LoVo (cell line): ENCODE data around the gene CCND3.
"Not testable (repeated sequence)": the region's sequence is repeated elsewhere in the genome, so short reads cannot be mapped to it uniquely, and the experiment has no call there.

Experiments
- DNase-seq: peaks from one replicate; pipeline ENCODE4 v3.0.0-alpha.2; 2016; ENCODE audit warnings: low spot score

CCND3 gene

DNA sequence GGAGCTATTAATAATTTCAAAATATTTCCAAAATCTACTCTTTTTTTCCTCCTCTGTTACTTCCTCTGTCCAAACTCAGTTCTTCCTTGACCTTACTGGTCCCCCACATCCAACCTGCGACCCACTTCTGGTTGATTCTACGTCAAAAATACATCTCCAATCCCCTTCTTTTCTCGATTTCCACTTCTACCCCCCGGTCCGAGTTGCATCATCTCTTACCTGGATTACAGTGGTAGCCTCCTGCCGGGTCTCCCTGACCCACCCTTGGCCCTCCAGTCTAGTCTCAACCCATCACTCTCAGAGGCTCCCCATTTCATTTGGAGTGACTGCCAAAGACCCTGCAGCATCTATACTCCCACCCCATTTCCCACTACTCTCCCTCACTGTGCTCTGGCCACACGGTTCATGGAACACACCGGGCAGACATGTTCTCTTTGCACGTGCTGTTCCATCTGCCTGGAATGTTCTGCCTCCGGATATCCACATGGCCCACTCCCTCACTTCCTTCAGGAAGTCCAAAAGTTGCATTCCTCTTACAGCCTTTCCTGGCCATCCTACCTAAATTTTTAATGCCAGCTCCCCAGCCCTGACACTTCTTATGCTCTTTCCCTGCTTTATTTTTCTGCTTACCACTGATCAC, 6.1 kb upstream of the CCND3 start:
- DNase-seq = no peak

DNA sequence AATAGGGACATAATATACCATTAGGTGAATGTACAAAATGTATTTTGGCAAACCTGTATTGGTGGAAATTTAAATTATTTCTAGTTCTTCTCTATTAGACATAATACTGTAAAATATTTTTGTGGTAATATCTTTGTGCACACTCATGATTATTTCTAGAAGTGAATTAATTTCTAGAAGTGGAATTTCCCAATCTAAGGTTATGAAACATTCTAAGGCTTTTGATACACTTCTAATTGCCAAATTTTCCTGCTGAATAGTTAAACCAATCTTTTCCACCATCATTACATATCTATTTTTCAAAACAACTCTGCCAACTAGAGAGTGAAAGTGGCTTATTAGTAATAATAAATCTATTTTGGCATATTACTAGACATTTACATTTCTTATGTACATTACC, 1.8 kb upstream of the CCND3 start:
- no peak for DNase-seq

- DNase-seq = not testable (repeated sequence)
These were observed 1.3 kb upstream of the CCND3 start for GRCh38 chr6:41942882-41943281.

DNA sequence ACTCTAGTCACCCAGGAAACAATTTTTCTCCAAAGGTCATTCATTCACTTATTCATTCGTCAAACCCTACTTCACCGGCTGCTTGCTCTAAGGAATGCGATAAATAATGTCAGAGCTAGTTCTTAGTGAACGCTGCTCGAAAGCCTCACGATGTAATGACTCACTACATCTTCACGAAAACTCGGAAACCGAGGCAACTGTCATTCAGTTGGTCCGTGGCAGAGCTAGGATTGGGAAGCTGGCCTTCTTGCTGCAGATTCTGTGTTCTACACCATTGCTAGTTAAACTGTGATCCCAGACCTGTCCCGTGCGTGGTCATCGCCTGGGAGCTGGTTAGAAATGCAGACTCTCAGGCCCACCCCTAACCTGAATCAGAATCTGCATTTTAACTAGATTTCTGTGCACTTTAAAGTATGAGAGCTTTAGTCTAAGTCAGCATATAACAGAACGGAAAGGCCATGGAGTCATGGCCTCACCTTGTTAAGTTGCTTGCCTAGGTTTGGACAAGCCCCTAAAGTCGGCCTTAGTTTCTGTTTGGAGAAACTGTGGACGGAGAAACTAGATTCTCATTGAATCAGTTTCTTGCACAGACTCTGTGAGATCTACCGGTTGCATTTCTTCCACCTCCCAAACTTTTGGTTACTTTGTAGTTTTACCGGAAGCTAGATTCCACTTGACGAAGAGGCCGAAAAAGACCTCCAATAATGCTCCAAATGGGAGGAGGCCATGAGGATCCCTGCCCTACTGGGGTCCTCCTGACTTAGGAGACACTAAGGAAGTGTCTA, 651 bp upstream of the CCND3 start:
- no peak for DNase-seq

- no peak for DNase-seq
These were observed 789 bp downstream of the CCND3 start for GRCh38 chr6:41940759-41941279.

DNA sequence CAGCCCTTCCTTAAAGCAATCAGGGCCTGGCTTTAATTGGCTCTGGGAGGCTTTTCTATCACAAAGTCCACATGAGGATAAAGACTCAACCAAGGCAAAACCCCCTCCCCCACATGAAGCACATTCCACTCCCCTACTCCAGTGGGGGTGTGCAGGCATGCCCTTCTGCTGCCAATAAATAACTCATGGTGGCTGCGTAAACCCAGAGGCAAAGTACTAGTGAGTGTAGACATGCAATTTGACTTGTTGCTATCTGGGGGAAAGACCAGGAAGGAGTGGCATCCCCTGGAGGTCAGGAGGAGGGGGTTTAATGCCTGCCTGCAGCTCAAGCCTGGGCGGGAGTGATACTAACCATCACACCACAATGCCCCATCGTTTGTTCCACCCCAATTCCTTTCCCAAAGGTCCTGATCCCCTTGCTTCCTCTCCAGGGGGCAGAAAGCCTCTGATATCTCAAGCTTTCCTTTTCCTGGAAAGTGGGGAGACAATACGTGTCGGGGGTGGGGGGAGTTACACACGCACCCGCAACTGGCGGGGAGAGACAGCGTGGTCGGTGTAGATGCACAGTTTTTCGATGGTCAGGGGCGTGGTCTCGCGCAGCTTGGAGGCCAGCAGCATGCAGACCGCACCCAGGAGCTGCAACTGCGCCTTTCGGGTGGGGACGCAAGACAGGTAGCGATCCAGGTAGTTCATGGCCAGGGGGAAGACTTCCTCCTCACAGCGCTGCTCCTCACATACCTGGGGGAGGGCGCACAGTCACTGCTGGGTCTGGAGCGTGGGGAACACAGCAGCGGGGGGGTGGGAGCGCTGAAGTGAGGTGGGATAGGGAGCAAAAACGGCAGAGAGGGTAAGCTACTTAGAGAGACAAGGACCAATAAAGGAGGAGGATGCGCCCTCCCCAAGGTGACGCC, 1.5 kb downstream of the CCND3 start:
- DNase-seq = no peak

- DNase-seq = no peak
These were observed 2.3 kb downstream of the CCND3 start for GRCh38 chr6:41939176-41939847.

GRCh38 chr6:41938590-41939175, 2.9 kb downstream of the CCND3 start:
- DNase-seq = no peak

- DNase-seq = no peak
These were observed 3.6 kb downstream of the CCND3 start for GRCh38 chr6:41937861-41938574.

GRCh38 chr6:41937472-41937860, 4.1 kb downstream of the CCND3 start:
- no peak for DNase-seq

- peak; percentile 65 for DNase-seq
These were observed 5.4 kb downstream of the CCND3 start for GRCh38 chr6:41936073-41936837.

- no peak for DNase-seq
These were observed 5.9 kb downstream of the CCND3 start for GRCh38 chr6:41935685-41936072.

- DNase-seq = no peak
These were observed 6.4 kb downstream of the CCND3 start for GRCh38 chr6:41935193-41935574.

DNA sequence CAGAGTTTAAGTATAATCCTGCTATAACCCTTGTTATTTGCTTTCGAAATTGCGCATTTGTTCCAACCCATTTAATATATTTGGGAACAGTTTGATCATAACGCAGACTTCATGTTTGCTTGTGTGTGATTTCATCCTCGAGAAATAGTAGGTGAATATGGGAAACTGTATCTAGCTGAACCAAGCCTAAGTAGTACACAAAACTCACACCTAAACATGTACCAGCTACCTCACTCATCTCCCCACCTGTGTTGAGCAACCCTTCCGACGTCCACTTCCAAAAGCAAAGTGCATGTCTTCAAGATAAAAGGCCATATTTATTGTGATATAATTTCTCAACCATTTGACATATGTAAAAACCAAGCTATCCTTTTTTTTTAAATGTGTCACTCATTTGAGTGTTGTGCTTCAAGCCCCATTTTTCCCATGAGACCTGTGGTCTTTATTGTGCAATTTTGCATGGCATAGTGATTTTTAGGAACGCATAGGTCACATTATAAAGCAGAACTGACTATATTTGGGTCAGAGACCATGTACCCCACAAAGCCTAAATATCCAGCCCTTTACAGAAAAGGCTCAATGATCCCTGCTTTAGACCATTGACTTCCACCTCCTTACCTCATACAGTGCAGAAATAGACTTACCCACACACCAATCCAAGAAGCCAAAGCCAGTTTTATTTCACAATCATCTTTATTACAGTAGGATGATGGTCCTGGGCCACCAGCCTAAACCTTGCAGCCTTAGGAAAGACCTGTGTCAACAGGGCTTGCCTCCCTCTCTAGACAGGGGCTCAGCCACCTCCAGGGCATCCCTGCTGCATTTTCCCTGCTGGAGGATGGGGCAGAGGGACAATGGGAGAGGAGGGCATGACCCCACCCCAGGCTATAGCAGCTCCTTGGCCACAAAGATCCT, 7.1 kb downstream of the CCND3 start:
- DNase-seq = no peak

DNA sequence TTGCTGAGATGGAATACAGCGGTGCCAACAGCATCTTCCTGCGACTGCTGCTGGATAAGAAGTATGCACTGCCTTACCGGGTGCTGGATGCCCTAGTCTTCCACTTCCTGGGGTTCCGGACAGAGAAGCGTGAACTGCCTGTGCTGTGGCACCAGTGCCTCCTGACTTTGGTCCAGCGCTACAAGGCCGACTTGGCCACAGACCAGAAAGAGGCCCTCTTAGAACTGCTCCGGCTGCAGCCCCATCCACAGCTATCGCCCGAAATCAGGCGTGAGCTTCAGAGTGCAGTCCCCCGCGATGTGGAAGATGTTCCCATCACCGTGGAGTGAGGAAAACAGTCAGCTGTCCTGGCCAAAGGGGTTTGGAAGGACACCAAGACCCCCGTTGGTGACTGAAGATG, 9.2 kb downstream of the CCND3 start:
- DNase-seq = no peak

DNA sequence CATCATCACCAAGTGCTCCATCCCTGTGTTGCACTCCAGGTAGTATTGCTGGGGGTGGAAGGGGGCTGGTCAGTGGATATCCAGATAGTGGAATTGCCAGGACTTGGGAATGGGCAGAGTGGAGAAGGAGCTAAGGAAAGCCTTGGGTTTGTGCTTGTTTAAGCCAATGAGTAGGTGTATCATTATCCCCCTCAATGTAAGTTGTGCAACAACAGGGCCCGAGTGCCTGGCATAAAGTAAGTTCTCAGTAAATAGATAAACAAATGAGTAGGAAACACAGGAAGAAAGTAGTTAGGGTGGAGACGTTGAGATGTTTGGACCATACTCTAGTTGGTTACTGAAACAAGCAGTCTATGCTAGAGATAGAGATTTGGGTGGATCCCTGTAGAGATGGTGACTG, 9.8 kb downstream of the CCND3 start:
- no peak for DNase-seq

DNA sequence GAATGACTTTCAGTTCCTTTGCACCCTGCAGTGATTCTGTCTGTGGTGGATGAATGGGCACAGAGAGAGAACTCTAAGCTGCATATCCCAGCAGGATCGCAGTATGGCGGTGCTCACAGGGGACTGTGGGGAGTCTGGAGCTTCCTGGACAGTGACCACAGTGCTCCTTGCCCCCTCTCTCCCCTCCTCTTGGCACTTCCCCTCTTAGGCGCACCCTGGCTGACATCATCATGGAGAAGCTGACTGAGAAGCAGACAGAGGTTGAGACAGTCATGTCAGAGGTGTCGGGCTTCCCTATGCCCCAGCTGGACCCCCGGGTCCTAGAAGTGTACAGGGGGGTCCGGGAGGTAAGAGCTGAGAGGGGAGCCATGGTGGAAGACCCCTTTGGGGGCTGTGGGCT, 11.7 kb downstream of the CCND3 start:
- no peak for DNase-seq

DNA sequence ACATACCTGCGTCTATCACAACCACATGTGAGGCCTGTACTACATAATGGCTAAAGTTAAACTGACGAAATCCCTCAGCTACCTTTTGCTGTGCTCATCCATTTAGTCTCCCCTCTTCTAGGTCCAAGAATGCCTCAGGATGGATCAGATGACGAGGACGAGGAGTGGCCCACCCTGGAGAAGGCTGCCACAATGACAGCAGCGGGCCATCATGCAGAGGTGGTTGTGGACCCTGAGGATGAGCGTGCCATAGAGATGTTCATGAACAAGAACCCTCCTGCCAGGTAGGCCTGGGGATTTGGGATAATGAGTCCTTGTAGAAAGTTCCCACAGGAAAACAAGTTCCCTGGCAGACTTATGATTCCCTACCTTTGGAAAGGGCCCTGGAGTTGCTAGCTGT, 14.4 kb downstream of the CCND3 start:
- no peak for DNase-seq

GRCh38 chr6:41922154-41922553, 19.5 kb downstream of the CCND3 start:
- no peak for DNase-seq
